ENCODE data around the gene EFNA5.

DNA sequence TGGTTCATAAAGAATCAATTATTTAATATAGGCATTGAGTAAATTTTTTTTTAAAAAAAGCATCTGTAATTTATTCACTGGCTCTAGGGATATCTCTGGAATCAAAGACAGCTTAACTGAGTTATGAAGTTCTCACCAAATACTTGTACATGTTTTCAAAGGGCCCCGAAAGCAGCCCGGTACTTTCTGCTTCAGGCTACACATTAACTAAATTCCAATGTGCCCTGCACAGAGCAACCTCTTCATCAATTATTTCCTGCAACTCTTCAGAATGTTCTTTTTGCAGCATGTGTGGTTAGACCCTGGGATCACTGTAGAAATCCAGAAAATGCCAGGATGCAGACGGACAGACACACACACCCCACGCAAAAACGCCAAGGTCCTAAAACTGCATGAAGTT lies 209.0 kb downstream of the EFNA5 start:
- TF ChIP-seq, protein P1, sequence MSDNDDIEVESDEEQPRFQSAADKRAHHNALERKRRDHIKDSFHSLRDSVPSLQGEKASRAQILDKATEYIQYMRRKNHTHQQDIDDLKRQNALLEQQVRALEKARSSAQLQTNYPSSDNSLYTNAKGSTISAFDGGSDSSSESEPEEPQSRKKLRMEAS (IDR thresholded peaks at IDR 0.05; ENCODE audit: low read depth, low read length): no peak
- TF ChIP-seq, protein P2, sequence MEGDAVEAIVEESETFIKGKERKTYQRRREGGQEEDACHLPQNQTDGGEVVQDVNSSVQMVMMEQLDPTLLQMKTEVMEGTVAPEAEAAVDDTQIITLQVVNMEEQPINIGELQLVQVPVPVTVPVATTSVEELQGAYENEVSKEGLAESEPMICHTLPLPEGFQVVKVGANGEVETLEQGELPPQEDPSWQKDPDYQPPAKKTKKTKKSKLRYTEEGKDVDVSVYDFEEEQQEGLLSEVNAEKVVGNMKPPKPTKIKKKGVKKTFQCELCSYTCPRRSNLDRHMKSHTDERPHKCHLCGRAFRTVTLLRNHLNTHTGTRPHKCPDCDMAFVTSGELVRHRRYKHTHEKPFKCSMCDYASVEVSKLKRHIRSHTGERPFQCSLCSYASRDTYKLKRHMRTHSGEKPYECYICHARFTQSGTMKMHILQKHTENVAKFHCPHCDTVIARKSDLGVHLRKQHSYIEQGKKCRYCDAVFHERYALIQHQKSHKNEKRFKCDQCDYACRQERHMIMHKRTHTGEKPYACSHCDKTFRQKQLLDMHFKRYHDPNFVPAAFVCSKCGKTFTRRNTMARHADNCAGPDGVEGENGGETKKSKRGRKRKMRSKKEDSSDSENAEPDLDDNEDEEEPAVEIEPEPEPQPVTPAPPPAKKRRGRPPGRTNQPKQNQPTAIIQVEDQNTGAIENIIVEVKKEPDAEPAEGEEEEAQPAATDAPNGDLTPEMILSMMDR (IDR thresholded peaks at IDR 0.05; ENCODE audit: low read depth, low read length): no peak
- no peak for TF ChIP-seq MYC (IDR thresholded peaks at IDR 0.05; ENCODE audit: low read depth, low read length)

Data from NB4 (cell line).